SHP77 treated with DMSO at 0.1 percent for 48 hours (cell line): Measurements from ENCODE around the gene POLN.
"Not testable (repeated sequence)": the region's sequence is repeated elsewhere in the genome, so short reads cannot be mapped to it uniquely, and the experiment has no call there.

ENCODE experiments used
- DNase-seq: peaks from one replicate; lab custom pipeline; 2025; lab: John Stamatoyannopoulos, UW

The POLN gene

GRCh38 chr4:2041239-2042130, 200.4 kb downstream of the POLN start:
- DNase-seq = peak; percentile 38

GRCh38 chr4:2040391-2041238, 201.3 kb downstream of the POLN start:
- DNase-seq = no peak

GRCh38 chr4:2036866-2037265, 205.1 kb downstream of the POLN start:
- DNase-seq = no peak

- no peak for DNase-seq
Measured at GRCh38 chr4:2036327-2036726, 205.6 kb downstream of the POLN start.

- DNase-seq = not testable (repeated sequence)
Measured at GRCh38 chr4:2031161-2031560, 210.8 kb downstream of the POLN start.

GRCh38 chr4:2027120-2027519, 214.8 kb downstream of the POLN start:
- DNase-seq = not testable (repeated sequence)

- DNase-seq = no peak
Measured at GRCh38 chr4:2025817-2026216, 216.1 kb downstream of the POLN start.

- DNase-seq = no peak
Measured at GRCh38 chr4:2024683-2025082, 217.2 kb downstream of the POLN start.
